ENCODE data around the gene MT1X.

Gene MT1X

DNA sequence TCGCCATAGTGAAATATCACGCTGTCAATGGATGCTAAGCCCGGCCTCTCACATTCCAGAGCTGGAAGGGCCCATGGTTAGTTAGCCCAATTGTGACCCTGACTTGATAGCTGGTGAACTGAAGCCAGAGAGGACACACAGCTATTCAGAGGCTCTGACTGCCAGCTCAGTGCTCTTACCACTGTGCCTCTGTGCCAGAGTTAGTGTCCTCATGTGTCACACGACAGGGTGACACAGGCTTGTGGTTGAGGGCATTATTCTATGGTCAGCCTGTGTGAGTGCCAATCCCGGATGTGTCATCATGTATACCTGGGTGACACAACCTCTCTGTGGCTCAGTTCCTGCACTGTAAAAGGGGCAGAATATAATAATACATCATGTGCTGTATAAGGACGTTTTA lies 2.5 kb upstream of the MT1X start:
- no peak for DNase-seq

DNA sequence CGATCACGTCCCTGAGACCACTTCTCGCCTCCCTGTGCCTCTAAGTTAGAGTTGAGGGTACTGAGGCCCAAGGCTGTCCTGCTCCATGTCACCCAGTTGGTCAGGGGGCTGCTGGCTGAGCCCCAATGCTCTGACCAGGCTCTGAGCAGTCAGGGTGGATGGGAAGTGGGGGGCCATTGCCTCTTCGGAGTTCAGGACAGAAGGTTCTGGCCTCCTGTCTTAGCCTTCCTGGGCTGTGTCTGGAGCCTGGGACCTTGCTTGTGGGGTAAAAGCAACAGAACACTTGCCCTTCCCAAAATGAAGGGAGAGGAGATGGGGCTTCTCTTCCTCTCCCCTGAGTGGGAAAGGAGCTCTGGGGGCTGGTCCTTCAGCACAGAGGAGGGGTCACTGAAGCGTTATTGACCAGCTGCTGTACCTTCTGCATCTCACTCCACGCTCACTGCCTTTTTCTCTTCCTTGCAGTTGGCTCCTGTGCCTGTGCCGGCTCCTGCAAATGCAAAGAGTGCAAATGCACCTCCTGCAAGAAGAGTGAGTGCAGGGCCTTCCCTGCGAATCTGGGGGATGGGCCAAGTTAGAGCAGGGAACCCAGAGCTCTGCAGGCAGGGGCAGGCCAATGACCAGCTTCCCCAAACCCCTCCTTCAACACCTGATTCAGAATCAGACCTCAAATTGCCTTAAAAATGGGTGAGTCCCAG lies 580 bp downstream of the MT1X start:
- DNase-seq = no peak

DNA sequence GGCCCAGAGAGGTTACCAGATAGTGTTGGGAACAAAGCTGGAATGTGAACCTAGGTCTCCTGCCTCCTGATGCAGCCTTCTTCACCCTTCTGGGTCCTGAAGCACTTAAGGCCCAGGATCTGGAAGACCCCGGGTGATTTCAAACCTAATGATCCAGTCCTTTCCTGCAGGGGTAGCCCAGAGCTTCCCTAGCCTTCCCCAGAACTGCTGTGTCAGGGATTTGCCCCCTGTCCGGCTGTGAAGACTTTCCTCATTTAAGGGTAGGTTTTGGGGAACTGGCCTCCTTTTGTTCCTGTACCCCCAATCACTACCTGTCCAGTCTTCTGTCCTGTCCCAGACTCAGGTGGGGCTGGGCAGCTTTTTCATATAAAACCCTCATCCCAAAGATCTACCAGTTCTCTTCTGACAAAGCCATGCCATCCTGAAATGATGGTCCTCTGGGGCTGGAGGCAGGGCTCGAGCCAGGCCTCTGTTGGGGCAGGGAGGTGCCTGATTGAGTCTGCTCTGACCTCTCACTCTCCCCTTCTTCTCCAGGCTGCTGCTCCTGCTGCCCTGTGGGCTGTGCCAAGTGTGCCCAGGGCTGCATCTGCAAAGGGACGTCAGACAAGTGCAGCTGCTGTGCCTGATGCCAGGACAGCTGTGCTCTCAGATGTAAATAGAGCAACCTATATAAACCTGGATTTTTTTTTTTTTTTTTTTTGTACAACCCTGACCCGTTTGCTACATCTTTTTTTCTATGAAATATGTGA lies 1.3 kb downstream of the MT1X start:
- DNase-seq = no peak

DNA sequence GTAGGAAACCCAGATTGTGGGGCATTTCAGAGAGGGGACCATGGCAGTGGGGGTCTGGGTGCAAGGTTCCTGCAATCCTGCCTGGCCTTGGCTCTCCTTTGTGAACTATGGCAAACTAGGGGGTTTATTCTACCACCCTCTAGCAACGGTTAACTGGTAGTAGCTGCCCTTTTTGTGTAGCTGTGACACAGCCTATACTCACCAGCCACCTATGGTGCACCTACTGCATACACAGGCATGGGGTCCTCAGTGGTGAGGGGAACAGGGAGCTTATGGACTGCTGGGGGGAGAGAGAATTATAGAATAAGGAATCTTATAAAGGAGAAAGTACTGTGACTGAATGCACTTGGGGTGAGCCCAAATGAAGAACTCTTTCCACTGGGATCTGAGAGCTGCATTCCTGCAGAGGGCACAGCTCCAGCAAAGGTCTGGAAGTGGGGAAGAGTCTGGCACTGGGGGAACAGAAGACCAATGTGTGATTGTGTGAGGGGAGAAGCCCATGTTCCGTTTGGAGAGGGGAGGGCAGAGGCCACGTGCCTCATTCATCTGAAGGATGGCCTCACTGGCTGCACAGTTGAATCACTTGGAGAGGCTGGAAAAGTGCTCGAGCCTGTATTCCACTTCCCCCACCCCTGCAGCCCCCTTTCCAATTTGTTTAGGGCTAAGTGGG lies 2.1 kb downstream of the MT1X start:
- no peak for DNase-seq

DNA sequence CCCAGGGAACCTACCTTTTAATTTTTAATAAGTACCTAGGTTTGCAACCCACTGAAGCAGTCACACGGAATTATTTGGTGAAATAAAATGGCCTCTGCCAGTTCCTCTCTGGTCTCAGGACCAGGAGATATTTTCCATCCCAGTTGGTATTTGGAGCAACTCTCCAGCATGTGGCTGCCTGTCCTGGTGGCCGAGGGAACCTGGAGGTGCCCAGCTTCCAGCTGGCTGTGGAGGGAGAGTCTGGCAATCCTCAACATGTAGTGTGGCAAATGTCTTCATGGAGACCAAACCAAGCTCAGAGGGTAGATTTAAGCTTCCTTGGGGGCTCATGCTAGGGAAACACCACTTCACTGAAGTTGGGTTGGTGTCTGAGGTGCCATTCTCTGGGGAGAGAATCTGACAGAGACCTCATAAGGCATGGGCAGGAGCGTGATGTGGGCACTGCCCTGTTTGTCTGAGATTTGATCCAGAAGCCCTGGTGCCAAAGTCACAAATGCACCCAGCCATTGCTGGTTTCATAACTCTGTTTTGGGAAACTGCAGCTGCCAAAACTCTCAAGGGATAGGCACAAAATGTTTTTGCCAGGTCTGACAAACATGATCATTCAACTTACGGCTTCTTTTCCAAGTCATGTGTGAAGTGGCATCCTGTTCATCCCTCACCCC lies 2.8 kb downstream of the MT1X start:
- no peak for DNase-seq

DNA sequence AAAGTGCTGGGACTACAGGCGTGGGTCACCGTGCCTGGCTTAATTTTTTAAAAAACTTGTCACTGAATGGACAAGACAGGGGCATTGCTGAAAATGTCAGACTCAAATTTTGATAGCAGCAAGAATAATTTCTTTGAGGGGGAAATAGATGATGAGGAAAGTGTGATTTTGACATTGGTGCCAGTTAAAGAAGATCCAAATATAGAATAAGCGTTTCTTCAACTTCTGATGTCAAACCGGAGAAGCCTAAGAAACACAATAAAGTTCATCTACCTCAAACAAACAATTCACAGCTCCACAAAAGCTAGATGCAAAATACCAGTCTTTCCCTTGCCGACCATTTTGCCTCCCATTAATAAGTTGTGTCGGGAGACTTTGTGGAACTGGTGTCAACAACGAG lies 4.5 kb downstream of the MT1X start:
- no peak for DNase-seq

DNA sequence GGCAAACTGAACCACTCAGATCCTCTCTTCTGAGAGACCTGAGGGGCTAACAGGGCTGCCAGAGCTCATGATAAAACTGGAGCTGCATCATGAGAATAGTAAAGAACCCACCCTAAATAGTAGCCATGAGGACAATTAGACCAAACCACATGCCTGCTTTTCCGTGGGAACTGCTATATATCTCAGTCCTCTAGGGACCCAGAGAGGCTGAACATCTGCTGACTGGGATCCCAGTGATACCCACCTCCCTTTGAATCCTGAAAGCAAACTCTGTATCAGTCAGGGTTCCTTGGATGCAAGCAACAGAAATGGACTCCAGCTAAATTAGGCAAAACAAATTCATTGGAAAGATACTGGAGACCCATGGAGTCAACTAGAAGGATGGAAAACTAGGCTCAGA lies 6.5 kb downstream of the MT1X start:
- DNase-seq = peak; percentile 50

DNA sequence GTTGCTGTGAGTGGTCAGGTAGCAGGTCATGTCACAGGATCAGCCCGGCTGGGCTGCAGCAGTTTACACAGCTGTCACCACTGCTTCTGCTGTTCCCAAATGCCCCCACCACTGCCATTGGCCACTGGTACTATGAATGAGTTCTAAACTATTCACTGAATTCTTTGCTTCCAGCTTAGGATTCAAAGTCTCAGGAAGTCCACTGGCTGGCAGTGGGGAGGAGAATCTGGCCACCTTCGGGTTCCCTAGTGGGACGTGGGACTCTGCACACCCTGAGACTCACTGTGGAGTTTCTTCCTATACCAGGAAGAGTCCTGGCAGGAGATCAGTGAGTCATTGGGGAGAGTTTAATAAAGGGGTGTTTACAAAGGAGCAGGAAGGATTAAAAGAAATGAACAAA lies 6.9 kb downstream of the MT1X start:
- DNase-seq = peak; percentile 44

DNA sequence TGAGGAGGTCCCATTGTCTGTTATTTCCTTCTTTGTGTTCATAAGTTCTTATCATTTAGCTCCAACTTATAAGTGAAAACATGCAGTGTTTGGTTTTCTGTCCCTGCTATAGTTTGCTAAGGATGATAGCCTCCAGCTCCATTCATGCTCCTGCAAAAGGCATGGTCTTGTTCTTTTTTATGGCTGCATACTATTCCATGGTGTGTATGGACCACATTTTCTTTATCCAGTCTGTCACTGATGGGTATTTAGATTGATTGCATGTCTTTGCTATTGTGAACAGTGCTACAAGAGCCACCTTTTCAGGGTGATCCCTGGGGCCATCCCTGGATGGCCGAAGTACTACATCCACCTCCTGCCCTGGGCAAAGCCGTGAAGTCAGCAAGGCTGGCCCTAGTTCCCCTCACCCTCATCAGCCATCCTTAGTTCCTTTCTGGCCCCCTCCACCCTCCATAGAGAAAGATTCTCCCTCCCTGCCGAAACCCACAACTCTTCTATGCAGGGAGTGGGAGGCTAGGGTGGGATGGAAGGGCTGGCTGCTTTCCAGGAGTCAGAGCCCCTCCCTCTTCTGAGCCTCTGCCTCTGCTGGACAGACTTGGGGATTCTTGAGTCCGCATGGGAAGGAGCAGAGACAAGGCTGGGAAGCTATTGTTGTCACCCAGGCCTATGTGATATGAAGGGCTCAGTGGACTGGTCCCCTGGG lies 8.3 kb downstream of the MT1X start:
- DNase-seq = no peak

DNA sequence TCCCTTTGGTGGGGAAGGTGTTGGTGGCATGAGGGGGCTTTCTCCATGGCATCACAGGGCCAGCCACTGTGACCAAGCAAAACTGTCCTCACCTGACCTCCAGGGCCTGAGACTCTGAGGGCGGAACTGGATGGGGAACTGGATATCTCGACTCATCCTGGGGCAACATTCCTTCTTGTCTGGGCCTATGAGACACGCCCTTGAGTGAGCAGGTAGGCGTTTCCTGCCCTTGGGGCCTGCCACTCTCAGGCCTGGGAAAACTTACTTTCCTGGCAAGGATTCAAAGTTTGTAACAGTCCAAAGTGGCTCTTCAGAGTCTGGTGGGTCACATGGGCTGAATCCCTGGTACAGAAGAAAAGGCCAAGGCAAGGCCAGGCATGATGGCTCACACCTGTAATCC lies 9.6 kb downstream of the MT1X start:
- no peak for DNase-seq

DNA sequence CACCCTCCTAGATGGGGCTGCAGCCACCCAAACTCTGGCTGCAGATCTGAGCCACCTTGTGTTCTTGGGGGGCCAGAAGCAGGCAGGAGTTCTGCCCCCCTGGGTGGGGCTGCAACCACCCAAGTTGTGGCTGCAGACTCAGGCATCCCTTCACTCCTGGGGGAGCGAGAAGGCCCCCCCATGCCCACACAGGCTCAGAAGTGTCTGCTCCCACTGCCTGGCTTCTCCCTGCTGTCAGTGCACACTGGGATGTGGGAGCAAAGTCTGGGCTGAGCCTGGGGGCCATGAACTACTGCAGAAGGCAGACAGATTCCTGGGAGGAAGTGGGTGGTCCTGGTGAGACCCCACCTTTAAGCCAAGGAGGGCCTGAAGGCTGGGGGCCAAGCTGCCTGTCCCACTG lies 13.0 kb downstream of the MT1X start:
- no peak for DNase-seq

DNA sequence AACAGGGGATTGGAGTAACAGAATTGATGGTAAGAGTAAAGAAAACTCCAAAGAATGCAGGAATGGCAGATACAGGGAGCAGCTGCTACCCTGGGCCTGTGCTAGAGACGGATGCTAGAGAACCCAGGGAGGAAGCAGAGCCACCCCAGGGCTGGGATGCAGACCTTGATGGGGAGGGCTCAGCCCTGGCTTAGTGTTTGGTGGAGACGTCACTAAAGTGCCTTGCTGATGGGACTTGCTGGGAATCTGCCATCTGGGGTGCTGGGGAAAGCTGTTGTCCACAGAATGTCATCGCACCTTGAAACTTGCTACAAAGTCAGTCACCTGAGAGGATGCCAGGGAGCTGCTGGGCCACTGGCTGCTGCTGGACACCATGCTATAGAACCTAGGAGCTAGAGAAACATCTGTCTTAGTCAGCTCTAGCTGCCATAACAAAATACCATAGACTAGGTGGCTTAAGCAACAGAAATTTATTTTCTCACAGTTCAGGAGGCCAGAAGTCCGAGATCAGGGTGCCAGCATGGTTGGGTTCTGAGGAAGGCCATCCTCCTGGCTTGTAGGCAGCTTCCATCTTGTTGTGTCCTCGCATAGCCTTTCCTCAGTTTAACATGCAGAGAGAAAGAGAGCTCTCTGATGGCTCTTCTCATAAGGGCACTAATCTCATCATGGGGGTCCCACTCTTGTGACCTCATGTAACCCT lies 15.3 kb downstream of the MT1X start:
- no peak for DNase-seq

DNA sequence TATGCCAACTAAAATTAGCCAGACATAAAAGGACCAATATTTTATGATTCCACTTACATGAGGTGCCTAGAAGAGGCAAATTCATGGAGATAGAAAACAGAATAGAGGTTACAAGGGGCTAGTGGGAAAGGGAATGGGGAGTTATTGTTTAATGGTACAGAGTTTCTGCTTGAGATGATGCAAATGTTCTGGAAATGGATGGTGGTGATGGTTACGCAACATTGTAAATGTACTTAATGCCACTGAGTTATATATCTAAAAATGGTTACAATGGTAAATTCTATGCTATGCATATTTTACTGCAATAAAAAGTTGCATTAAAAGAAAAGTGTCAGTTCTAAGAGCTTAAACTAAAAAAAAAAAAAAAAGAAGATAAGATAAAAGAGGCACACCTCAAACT lies 17.9 kb downstream of the MT1X start:
- no peak for DNase-seq

DNA sequence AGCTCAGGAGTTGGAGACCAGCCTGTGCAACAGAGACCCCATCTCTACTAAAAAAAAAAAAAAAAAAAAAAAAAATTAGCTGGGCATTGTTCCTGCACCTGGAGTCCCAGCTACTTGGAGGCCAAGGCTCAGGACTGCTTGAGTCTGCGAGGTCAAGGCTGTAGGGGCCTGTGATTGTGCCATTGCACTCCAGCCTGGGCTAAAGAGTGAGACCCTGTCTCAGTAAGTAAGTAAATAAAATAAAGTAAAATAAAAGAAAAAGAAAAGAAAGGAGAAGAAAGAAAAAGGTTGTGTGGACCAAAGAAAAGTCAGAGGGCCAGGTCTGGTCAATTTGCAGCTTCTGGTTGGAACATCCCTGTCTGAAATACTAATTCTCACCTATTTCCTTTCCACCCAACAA lies 18.4 kb downstream of the MT1X start:
- DNase-seq = no peak

DNA sequence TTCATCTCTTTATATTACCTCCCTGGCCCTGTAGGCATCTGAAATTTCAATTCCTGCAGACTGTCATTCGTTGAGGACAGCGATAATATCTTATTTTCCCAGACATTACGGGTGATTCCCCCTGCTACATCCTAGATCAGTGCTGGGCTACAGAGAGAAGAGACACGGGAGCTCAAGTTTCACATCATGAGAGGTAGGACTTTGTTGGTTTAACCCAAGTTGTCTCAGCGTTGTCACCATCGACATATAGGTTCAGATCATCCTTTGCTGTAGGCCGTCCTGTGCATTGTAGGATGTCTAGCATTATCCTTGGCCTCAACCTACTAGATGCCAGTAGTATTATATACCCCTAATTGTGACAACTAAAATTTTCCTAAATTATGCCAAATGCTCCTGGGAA lies 19.3 kb downstream of the MT1X start:
- DNase-seq = no peak

DNA sequence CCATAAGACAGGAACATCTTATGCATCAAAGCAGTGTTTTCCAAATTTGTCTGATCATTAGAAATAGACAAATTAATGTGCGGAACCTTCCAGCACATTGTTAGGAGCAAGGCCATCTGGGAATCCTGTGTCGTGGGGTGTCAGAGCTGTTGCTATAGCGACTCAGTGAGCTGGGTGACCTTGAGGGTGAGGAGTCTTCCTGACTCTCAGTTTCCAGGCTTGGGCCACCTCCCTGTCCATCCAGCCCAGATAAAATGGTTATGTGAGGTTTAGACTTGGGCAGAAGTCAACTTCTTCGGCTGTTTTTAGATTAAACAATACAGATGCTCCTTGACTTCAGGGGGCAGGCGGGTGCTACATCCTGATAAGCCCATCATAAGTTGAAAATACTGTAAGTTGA lies 20.6 kb downstream of the MT1X start:
- no peak for DNase-seq

DNA sequence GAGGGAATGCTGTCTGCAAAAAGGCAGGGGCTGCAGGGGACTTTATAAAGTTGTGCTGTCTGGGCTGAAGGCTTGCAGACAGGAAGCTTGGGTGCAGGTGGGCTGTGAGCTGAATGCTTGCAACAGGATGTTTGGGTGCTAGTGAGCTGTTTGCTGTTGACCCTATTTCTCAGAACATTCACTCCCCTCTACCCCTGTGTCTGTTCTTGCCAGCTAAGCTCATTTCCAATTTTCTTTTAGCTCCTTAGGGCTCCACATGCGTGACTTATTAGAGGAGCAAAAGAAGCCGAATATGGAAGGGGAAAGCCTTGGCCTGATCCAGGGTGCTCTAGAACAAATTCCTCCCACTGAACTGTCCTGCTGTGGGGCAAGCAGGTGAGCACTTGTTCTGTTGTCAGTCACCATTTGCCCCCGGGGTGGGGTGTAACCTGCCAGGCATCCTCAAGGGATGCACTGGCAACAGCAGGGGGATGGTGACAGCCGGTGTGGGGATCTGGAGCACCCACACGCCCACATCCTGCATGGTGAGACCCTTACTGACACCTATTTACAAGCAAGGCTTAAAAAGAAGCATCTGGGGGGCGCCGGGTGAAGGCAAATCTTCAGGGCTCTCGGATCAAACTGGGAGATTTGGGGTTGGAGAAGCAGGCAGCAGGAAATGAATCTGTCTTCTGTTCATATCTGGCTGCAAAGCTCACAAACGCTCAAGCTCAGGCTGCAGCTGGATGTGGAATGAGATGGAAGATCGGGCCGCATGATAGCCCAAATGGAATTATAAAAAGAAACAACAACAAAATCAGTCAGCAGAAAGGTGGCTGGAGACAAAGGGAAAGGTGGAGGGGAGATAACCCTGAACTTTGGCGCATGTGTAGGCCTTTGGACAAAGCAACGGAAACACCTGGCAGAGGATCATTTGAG lies 26.5 kb downstream of the MT1X start:
- DNase-seq = peak; percentile 58

DNA sequence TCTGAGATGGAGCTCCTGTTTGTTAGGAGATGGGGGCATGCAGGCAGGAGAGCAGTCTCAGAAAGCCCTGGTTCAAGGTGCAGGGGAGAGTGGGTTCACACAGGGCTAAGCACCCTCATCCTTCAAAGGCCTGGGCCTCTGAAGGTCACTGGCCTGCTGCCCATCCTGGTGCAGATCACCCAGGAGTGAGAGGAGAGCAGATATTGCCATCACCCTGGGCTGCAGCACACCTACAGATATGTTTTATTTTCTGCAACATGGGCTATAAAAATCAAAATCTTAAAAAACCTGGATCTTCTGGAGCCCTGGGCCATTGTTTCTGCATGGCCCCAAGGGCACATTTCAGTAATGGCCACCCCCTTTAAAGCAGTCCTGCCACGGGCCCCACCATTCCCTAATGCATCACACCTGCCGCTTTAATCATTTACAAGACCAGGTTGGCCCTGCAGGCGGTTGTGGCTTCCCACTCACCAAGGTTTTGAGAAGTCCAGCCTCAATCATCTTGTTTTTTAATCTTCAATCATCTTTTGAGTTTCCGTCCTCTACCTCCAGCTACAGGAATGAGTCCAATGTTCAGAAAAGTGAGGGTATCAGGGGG lies 27.3 kb downstream of the MT1X start:
- no peak for DNase-seq

DNA sequence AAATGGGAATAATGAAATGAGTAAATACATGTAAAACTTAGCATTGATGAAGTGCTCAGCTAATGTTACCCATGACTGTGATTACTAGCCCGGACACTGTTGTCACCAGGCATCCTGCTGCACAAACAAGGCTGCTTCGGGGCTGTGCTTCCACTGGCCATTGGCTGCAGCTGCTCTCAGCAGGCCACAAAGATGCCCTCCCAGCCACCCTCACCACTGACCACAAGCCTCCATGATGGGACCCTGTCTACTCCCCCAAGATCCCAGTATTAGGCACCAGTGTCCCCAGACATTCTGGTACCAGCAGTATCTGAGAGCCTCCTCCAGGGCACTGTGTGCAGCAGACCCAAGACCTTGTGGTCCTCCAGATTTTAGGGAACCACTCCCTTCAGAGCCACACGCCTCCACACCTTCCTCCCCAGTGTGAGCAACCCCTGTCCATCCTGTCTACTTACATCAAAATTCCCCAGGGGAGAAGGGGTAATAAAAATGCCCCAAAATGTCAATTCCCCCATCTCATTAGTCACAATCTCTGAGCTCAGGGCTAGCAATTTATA lies 28.0 kb downstream of the MT1X start:
- DNase-seq = no peak

DNA sequence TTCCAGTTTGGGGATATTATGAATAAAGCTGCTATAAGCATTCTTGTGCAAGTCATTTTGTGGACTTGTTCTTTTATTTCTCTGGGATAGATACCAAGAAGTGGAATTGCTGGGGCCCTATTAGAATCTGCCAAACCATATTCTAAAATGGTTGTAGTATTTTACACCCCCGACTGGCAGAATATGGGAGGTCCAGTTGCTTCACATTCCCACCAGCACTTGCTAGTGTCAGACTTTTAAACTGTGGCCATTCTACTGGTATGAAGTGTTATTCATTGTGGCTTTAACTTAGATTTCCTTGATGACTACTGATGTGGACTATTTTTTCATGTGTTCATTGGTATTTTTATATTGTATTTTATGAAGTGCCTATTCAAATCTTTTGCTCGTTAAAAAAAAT lies 29.6 kb downstream of the MT1X start:
- no peak for DNase-seq

DNA sequence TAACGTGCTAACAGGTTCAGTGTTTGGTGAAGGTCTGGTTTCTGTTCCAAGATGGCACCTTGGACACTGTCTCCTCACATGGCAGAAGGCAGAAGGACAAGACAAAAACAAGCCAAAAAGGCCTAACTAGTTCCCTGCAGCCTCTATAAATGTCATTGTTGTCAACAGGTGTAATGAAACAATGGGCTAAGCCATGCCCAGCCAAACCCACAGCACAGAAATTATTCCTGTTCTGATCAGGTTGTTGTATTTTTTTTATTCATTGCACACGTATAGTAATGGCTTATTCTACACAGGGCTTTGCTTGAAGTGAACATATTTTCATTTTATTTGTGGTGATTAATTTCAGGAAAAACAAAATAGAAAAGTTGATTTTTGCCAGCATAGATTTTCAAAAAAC lies 31.5 kb downstream of the MT1X start:
- no peak for DNase-seq

Measured in NCI-H69 (cell line).